Heart left ventricle (tissue), 16 donors: Measurements from ENCODE around the gene MESP1. TPM values are rescaled to one million over a fixed set of nuclear protein-coding genes. Genes with fewer than 3 reads are reported as not detected.

ENCODE experiments used
- ATAC-seq, 4 donors: fragments of 200-7000 bp; cut with Tn5 transposase; one replicate each; pipeline ENCODE4 v1.9.1; 2020 to 2022; ENCODE audit warnings: moderate library complexity in 4 of 4, mild to moderate bottlenecking in 3 of 4, moderate number of reproducible peaks in 1 of 4
- DNase-seq, 5 donors: peaks; one replicate each; pipeline ENCODE4 v3.0.0-alpha.2; 2020
- H3K27ac ChIP-seq, 12 donors: fragments of 200-600 bp; sonication (generic) in 4 of 12; one replicate each; pipeline versions ENCODE4 v1.5.0 to v1.8.0; 2016 to 2022; ENCODE audit warnings: mild to moderate bottlenecking in 2 of 12
- H3K27me3 ChIP-seq, 9 donors: fragments of 200-600 bp; sonication (generic) in 2 of 9; one replicate each; pipeline versions ENCODE4 v1.5.1 to v1.8.0; 2016 to 2022; ENCODE audit warnings: mild to moderate bottlenecking in 3 of 9
- H3K36me3 ChIP-seq, 9 donors: fragments of 200-600 bp; sonication (generic) in 2 of 9; one replicate each; pipeline versions ENCODE4 v1.5.0 to v1.8.0; 2018 to 2022; ENCODE audit warnings: mild to moderate bottlenecking in 2 of 9
- H3K4me1 ChIP-seq, 12 donors: fragments of 200-600 bp; sonication (generic) in 4 of 12; one replicate each; pipeline versions ENCODE4 v1.5.0 to v1.8.0; 2016 to 2022; ENCODE audit warnings: mild to moderate bottlenecking in 3 of 12
- H3K4me3 ChIP-seq, 12 donors: fragments of 200-600 bp; sonication (generic) in 4 of 12; one replicate each; pipeline versions ENCODE4 v1.5.0 to v1.8.0; 2017 to 2022; ENCODE audit warnings: mild to moderate bottlenecking in 9 of 12, moderate library complexity in 4 of 12
- H3K9me3 ChIP-seq, 12 donors: fragments of 200-600 bp; sonication (generic) in 4 of 12; one replicate each; pipeline versions ENCODE4 v1.5.0 to v1.8.0; 2016 to 2022; ENCODE audit warnings: mild to moderate bottlenecking in 1 of 12
- CTCF ChIP-seq, 12 donors: fragments of 200-600 bp; sonication (generic) in 4 of 12; IDR thresholded peaks; one replicate each; pipeline versions ENCODE4 v1.5.0 to v1.8.0; 2018 to 2022; ENCODE audit warnings: antibody characterized with exemption in 12 of 12, mild to moderate bottlenecking in 5 of 12
- POLR2A ChIP-seq, 2 donors: fragments of 450-650 bp; IDR thresholded peaks; one replicate each; pipeline ENCODE4 v1.6.1; 2017; ENCODE audit warnings: antibody characterized with exemption in 2 of 2, mild to moderate bottlenecking in 2 of 2, moderate library complexity in 2 of 2
- WGBS, 4 donors: extraction: QIAGEN DNeasy Blood & Tissue Kit in 2 of 4; methylation state at CpG; one replicate each; pipeline versions ENCODE4 v1.1.5 to v1.1.7; 2013 to 2018; 5-methylcytosine and 5-hydroxymethylcytosine counted together
- intact Hi-C, 10 donors: fragments of 100-400 bp; cut with DNase I; formaldehyde crosslinking; loops; one replicate each; pipeline versions ENCODE4 v1.11.1 to v1.14.2; 2022
- polyA plus RNA-seq, 2 donors: library from polyadenylated mRNA; stranded (reverse); fragments of 200-250 nt; gene quantifications; one replicate each; pipeline ENCODE4 v1.2.3, GENCODE V29; 2013
- total RNA-seq, 9 donors: library from RNA; depleted of rRNA in 2 of 9; stranded (reverse); fragments of >200 nt in 2 of 9; fragmentation: NEBNext Ultra II Directional in 3 of 9; extraction: Animal tissue kit (Norgen Biotek cat#: 25700) in 3 of 9; gene quantifications; one replicate each; pipeline versions ENCODE4 v1.1.0 to v1.2.4, GENCODE V29; 2016 to 2023
- donor health status: ischemic (EF 13 %, LVEDD 7.1; RV severe dilation, severe dysfunction).
- donor health status: healthy with polysubstance abuse.
- donor health status: DM: no; HTN: yes; CAD: no.
- donor health status: DM: no; HTN: no; CAD: no.
- donor health status: ischemic (EF 25% LVEDD 6.9; RV normal size, moderate dysfunction).
- donor health status: ischemic (EF 25% LVEDD 5.7; RV mildly dilated, moderate dysfunction).
- donor health status: healthy.
- donor health status: DM: yes; HTN: yes; CAD: no.
- donor health status: ischemic (EF 35%, LVEDD 5.7; RV mildly dilated, moderate dysfunction).
- donor health status: nonischemic (EF 11% LVEDD 7.7; RV severe dilation, severe dysfunction).
- donor health status: DM: yes; HTN: yes; CAD: no.
- donor health status: PGD.
- donor health status: ischemic (EF 29% LVEDD 5.4; RV normal size, mild dysfunction).
- donor health status: nonischemic (EF 23%, LVEDD 6.1; RV moderate dilation, normal function).

MESP1 gene
- total and polyA plus RNA-seq, 11 donors, result 0.43 to 6.9 (median 5.1) TPM

DNA sequence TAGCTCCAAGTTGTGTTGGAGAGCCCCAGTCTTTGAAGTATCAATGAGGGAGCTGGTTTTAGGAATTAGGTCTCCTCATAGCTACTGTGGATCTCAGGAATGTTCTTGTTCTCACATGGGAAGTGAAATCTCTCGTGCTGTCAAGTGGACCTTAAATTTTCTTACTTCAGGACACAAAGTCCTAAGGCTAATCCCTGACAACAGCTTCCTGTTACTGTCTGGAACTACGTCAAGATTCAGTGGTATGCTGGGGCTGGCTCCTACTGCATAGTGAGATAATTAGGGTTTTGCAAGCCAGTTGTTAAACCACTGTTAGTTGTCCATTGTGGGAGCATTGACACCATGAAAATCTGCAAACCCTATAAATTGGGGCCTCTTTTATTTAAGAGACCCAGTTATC lies 22.8 kb downstream of the MESP1 start:
- no peaks in the 10 kb centered on the region for H3K36me3 ChIP-seq
- peaks cover 0 to 9% (median 0%) of the 10 kb centered on the region in 12 donors for H3K9me3 ChIP-seq
- WGBS, 4 donors, result 13 to 38% (median 17%) methylated on average over 2 of the region's 2 CpGs
- peaks cover 0 to 4% (median 0%) of the 10 kb centered on the region in 12 donors for H3K4me1 ChIP-seq
- DNase-seq (no peak), ATAC-seq (peak in 3 of 4 donors; percentile 58 to 71 (median 66))
- H3K27ac ChIP-seq, result no peak overlapping the region
- TF ChIP-seq CTCF (IDR thresholded peaks at IDR 0.05), result no peak
- intact Hi-C loops, result no loop called here
- H3K27me3 ChIP-seq, result peaks cover 0 to 3% (median 0%) of the 10 kb centered on the region in 9 donors
- H3K4me3 ChIP-seq, result no peak overlapping the region

GRCh38 chr15:89725064-89725463 lies 26.0 kb downstream of the MESP1 start:
- Histone ChIP-seq H3K4me3 (no peak overlapping the region), H3K27ac (no peak overlapping the region), H3K36me3 (no peaks in the 10 kb centered on the region), H3K9me3 (peaks cover 0 to 9% (median 0%) of the 10 kb centered on the region in 12 donors), H3K4me1 (peaks cover 0 to 4% (median 0%) of the 10 kb centered on the region in 12 donors), H3K27me3 (peaks cover 0 to 5% (median 0%) of the 10 kb centered on the region in 9 donors)
- WGBS, 4 donors, result 85 to 96% (median 88%) methylated on average over 1 of the region's 1 CpG
- intact Hi-C loops, result no loop called here
- DNase-seq, result no peak
- TF ChIP-seq CTCF (IDR thresholded peaks at IDR 0.05) (no peak), POLR2A (IDR thresholded peaks at IDR 0.05) (no peak)
- no peak for ATAC-seq

DNA sequence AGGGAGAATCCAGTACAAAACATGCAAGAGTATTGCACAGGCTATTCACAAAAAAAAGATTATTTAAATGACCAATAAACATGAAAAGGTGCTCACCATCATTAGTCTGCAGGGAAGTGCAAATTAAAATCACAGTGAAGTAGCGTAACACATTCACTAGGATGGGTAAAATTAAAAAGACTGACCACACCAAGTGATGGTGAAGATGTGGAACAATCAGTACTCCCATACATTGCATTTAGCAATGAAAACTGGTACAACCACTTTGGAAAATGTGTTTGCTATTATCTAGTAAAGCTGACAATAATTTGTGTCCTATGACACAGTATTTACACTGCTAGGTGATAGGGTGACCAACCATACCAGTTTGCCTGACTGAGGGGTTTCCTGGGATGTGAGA lies 26.4 kb downstream of the MESP1 start:
- H3K4me3 ChIP-seq, result no peak overlapping the region
- H3K9me3 ChIP-seq, result peaks cover 0 to 9% (median 0%) of the 10 kb centered on the region in 12 donors
- H3K27ac ChIP-seq, result no peak overlapping the region
- peaks cover 0 to 5% (median 0%) of the 10 kb centered on the region in 9 donors for H3K27me3 ChIP-seq
- peaks cover 0 to 4% (median 0%) of the 10 kb centered on the region in 12 donors for H3K4me1 ChIP-seq
- TF ChIP-seq CTCF (IDR thresholded peaks at IDR 0.05), result no peak
- no peak for TF ChIP-seq POLR2A (IDR thresholded peaks at IDR 0.05)
- intact Hi-C loops, result no loop called here
- DNase-seq (no peak), ATAC-seq (no peak)
- 89 to 99% (median 95%) methylated on average over 1 of the region's 1 CpG for WGBS, 4 donors
- no peaks in the 10 kb centered on the region for H3K36me3 ChIP-seq

DNA sequence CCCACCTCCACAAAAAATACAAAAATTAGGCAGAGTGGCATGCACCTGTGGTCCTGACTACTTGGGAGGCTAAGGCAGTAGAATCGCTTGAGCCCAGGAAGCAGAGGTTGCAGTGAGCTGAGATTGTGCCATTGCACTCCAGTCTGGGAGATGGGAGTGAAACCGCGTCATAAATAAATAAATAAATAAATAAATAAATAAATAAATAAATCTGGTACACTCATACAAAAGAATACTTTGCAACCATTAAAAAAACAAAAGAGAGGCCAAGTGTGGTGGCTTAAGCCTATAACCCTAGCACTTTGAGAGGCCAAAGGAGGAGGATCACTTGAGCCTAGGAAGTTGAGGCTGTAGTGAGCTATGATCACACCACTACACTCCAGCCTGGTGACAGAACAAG lies 28.0 kb downstream of the MESP1 start:
- no peaks in the 10 kb centered on the region for H3K36me3 ChIP-seq
- DNase-seq, result no peak
- no peaks in the 10 kb centered on the region for H3K4me1 ChIP-seq
- intact Hi-C loops, result no loop called here
- 61 to 93% (median 67%) methylated on average over 3 of the region's 3 CpGs for WGBS, 4 donors
- H3K27ac ChIP-seq, result no peak overlapping the region
- TF ChIP-seq CTCF (IDR thresholded peaks at IDR 0.05), result no peak
- no peak for TF ChIP-seq POLR2A (IDR thresholded peaks at IDR 0.05)
- peaks cover 0 to 9% (median 0%) of the 10 kb centered on the region in 12 donors for H3K9me3 ChIP-seq
- H3K4me3 ChIP-seq, result no peak overlapping the region
- peaks cover 0 to 5% (median 0%) of the 10 kb centered on the region in 9 donors for H3K27me3 ChIP-seq
- ATAC-seq, result no peak
